Heart left ventricle (tissue), 16 donors: ENCODE measurements around the gene CPNE4. TPM values are rescaled to one million over a fixed set of nuclear protein-coding genes. Genes with fewer than 3 reads are reported as not detected.

Source experiments
- ATAC-seq, 4 donors: fragments of 200-7000 bp; cut with Tn5 transposase; one replicate each; pipeline ENCODE4 v1.9.1; 2020 to 2022; ENCODE audit warnings: moderate library complexity in 4 of 4, mild to moderate bottlenecking in 3 of 4, moderate number of reproducible peaks in 1 of 4
- DNase-seq, 5 donors: peaks; one replicate each; pipeline ENCODE4 v3.0.0-alpha.2; 2020
- H3K27ac ChIP-seq, 12 donors: fragments of 200-600 bp; sonication (generic) in 4 of 12; one replicate each; pipeline versions ENCODE4 v1.5.0 to v1.8.0; 2016 to 2022; ENCODE audit warnings: mild to moderate bottlenecking in 2 of 12
- H3K27me3 ChIP-seq, 9 donors: fragments of 200-600 bp; sonication (generic) in 2 of 9; one replicate each; pipeline versions ENCODE4 v1.5.1 to v1.8.0; 2016 to 2022; ENCODE audit warnings: mild to moderate bottlenecking in 3 of 9
- H3K36me3 ChIP-seq, 9 donors: fragments of 200-600 bp; sonication (generic) in 2 of 9; one replicate each; pipeline versions ENCODE4 v1.5.0 to v1.8.0; 2018 to 2022; ENCODE audit warnings: mild to moderate bottlenecking in 2 of 9
- H3K4me1 ChIP-seq, 12 donors: fragments of 200-600 bp; sonication (generic) in 4 of 12; one replicate each; pipeline versions ENCODE4 v1.5.0 to v1.8.0; 2016 to 2022; ENCODE audit warnings: mild to moderate bottlenecking in 3 of 12
- H3K4me3 ChIP-seq, 12 donors: fragments of 200-600 bp; sonication (generic) in 4 of 12; one replicate each; pipeline versions ENCODE4 v1.5.0 to v1.8.0; 2017 to 2022; ENCODE audit warnings: mild to moderate bottlenecking in 9 of 12, moderate library complexity in 4 of 12
- H3K9me3 ChIP-seq, 12 donors: fragments of 200-600 bp; sonication (generic) in 4 of 12; one replicate each; pipeline versions ENCODE4 v1.5.0 to v1.8.0; 2016 to 2022; ENCODE audit warnings: mild to moderate bottlenecking in 1 of 12
- CTCF ChIP-seq, 12 donors: fragments of 200-600 bp; sonication (generic) in 4 of 12; IDR thresholded peaks; one replicate each; pipeline versions ENCODE4 v1.5.0 to v1.8.0; 2018 to 2022; ENCODE audit warnings: antibody characterized with exemption in 12 of 12, mild to moderate bottlenecking in 5 of 12
- POLR2A ChIP-seq, 2 donors: fragments of 450-650 bp; IDR thresholded peaks; one replicate each; pipeline ENCODE4 v1.6.1; 2017; ENCODE audit warnings: antibody characterized with exemption in 2 of 2, mild to moderate bottlenecking in 2 of 2, moderate library complexity in 2 of 2
- WGBS, 4 donors: extraction: QIAGEN DNeasy Blood & Tissue Kit in 2 of 4; methylation state at CpG; one replicate each; pipeline versions ENCODE4 v1.1.5 to v1.1.7; 2013 to 2018; 5-methylcytosine and 5-hydroxymethylcytosine counted together
- intact Hi-C, 10 donors: fragments of 100-400 bp; cut with DNase I; formaldehyde crosslinking; loops; one replicate each; pipeline versions ENCODE4 v1.11.1 to v1.14.2; 2022
- polyA plus RNA-seq, 2 donors: library from polyadenylated mRNA; stranded (reverse); fragments of 200-250 nt; gene quantifications; one replicate each; pipeline ENCODE4 v1.2.3, GENCODE V29; 2013
- total RNA-seq, 9 donors: library from RNA; depleted of rRNA in 2 of 9; stranded (reverse); fragments of >200 nt in 2 of 9; fragmentation: NEBNext Ultra II Directional in 3 of 9; extraction: Animal tissue kit (Norgen Biotek cat#: 25700) in 3 of 9; gene quantifications; one replicate each; pipeline versions ENCODE4 v1.1.0 to v1.2.4, GENCODE V29; 2016 to 2023
- donor health status: ischemic (EF 13 %, LVEDD 7.1; RV severe dilation, severe dysfunction).
- donor health status: healthy with polysubstance abuse.
- donor health status: DM: no; HTN: yes; CAD: no.
- donor health status: DM: no; HTN: no; CAD: no.
- donor health status: ischemic (EF 25% LVEDD 6.9; RV normal size, moderate dysfunction).
- donor health status: ischemic (EF 25% LVEDD 5.7; RV mildly dilated, moderate dysfunction).
- donor health status: healthy.
- donor health status: DM: yes; HTN: yes; CAD: no.
- donor health status: ischemic (EF 35%, LVEDD 5.7; RV mildly dilated, moderate dysfunction).
- donor health status: nonischemic (EF 11% LVEDD 7.7; RV severe dilation, severe dysfunction).
- donor health status: DM: yes; HTN: yes; CAD: no.
- donor health status: PGD.
- donor health status: ischemic (EF 29% LVEDD 5.4; RV normal size, mild dysfunction).
- donor health status: nonischemic (EF 23%, LVEDD 6.1; RV moderate dilation, normal function).

CPNE4 gene
- total and polyA plus RNA-seq, 11 donors, result 1.7 to 99.7 (median 24.9) TPM

DNA sequence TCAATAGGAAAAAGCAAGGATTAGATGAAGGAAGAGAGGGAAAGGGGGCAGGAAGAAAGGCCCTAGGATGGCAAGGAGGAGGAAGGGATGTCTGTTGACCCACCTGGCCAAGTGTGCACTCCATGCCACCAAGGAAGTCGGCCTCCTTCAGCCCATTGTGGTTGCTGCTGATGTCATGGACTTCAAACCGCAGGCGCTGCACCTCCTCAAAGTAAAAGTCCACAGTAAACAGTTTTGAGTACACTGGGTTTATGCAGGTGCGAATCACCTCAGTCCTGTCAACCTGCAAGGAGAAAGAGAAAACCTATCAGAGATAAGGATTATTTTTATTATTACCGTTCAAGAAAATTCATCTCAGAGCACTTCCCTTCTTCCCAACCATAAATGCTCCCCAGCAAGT, 311.5 kb downstream of the CPNE4 start:
- no peak for TF ChIP-seq CTCF (IDR thresholded peaks at IDR 0.05)
- no peak for DNase-seq
- 81 to 91% (median 86%) methylated on average over 5 of the region's 5 CpGs for WGBS, 4 donors

DNA sequence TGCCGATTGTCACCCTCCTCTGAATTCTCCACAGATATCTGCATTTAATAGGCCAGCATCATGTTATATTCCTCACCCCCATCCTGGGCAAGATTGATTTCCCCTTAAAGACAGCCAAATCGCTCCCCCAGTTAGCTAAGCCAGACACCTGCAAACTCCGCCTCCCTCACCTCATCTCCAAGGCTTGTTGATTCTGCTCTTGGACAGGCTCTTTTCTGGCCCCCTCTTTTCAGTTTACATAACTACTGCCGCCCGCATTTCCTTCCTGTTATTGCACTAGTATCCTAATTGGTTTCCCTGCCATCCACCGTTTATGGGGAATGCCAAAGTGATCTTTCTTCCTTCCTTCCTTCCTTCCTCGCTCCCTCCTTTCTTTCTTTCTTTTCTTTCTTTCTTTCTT, 317.3 kb downstream of the CPNE4 start:
- H3K4me3 ChIP-seq, result no peak overlapping the region
- intact Hi-C loops, result no loop called here
- TF ChIP-seq POLR2A (IDR thresholded peaks at IDR 0.05) (no peak), CTCF (IDR thresholded peaks at IDR 0.05) (no peak)
- no peaks in the 10 kb centered on the region for H3K27me3 ChIP-seq
- H3K4me1 ChIP-seq, result no peaks in the 10 kb centered on the region
- ATAC-seq, result no peak
- no peaks in the 10 kb centered on the region for H3K36me3 ChIP-seq
- DNase-seq, result no peak
- H3K27ac ChIP-seq, result no peak overlapping the region
- 65 to 75% (median 71%) methylated on average over 7 of the region's 7 CpGs for WGBS, 4 donors
- no peaks in the 10 kb centered on the region for H3K9me3 ChIP-seq

More for the DNA sequence above, 311.5 kb downstream of the CPNE4 start:
- Histone ChIP-seq H3K27me3 (no peaks in the 10 kb centered on the region), H3K36me3 (no peaks in the 10 kb centered on the region), H3K4me3 (no peak overlapping the region), H3K4me1 (no peaks in the 10 kb centered on the region), H3K9me3 (no peaks in the 10 kb centered on the region), H3K27ac (no peak overlapping the region)
- no peak for ATAC-seq
- intact Hi-C loops, result no loop called here

DNA sequence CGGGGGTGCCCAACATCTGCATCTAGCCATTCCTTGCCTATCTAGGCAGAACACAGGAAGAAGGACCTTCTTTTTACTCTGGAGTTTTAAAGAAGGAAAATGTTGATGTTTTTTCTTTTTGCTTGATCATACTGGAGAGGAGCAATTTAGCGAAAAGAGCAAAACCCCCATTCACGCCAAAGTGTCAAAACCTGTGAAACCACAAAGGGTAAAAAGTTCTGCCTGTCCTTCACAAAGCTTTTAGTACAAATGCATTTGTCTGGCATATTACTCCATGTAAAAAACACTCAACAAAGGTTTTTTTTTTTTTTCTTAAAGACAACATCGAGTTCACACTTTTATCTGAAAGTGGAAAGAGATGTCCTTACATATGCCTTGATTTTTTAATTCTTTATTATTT, 317.9 kb downstream of the CPNE4 start:
- H3K36me3 ChIP-seq, result no peaks in the 10 kb centered on the region
- intact Hi-C loops, result no loop called here
- no peak for ATAC-seq
- H3K27ac ChIP-seq, result no peak overlapping the region
- no peaks in the 10 kb centered on the region for H3K27me3 ChIP-seq
- no peak overlapping the region for H3K4me3 ChIP-seq
- TF ChIP-seq CTCF (IDR thresholded peaks at IDR 0.05) (no peak), POLR2A (IDR thresholded peaks at IDR 0.05) (no peak)
- no peak for DNase-seq
- H3K4me1 ChIP-seq, result no peaks in the 10 kb centered on the region
- 78 to 84% (median 82%) methylated on average over 4 of the region's 4 CpGs for WGBS, 4 donors
- H3K9me3 ChIP-seq, result no peaks in the 10 kb centered on the region

DNA sequence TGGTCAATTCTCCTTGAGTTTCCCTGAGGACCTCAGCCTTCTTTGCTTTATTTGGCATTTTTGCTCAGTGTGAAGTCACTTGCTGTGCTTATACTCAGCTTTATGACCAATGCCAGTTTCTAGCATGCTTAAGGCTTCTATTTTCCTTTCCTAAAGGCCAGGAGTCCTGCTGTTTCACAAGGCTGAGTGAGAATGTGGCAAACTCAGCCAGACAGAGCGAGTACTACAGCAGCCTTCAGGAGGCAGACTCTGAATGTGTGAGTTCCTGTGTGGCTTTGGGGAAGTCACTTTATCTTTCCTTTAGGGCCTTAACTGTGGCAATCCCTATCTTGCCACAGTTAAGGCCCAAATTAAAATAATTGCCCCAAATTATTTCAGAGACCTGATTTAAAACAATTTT, 318.8 kb downstream of the CPNE4 start:
- Histone ChIP-seq H3K27me3 (no peaks in the 10 kb centered on the region), H3K36me3 (no peaks in the 10 kb centered on the region), H3K4me3 (no peak overlapping the region), H3K9me3 (no peaks in the 10 kb centered on the region), H3K27ac (no peak overlapping the region), H3K4me1 (no peaks in the 10 kb centered on the region)
- no peak for TF ChIP-seq POLR2A (IDR thresholded peaks at IDR 0.05)
- TF ChIP-seq CTCF (IDR thresholded peaks at IDR 0.05), result no peak
- ATAC-seq, result no peak
- WGBS, 4 donors, result 61 to 89% (median 72%) methylated on average over 1 of the region's 1 CpG
- intact Hi-C loops, result no loop called here
- no peak for DNase-seq
